Mesendoderm (in vitro differentiated cells): ENCODE data around the gene DNM3.
A peak's percentile ranks its signal among the peaks of the same experiment; 100 is the strongest.

Experiments used
- DNase-seq: peaks from one replicate; pipeline ENCODE4 v3.0.0; 2013
- H2AK5ac ChIP-seq: 2 replicates; pipeline ENCODE4 v1.6.1; 2013; ENCODE audit warnings: low read length, inconsistent platforms
- H2BK120ac ChIP-seq: 2 replicates; pipeline ENCODE4 v1.6.1; 2013; ENCODE audit warnings: low read depth, mild to moderate bottlenecking, low read length, moderate library complexity, mixed read lengths
- H2BK15ac ChIP-seq: replicated peaks from 2 replicates; pipeline ENCODE4 v1.6.1; 2013; ENCODE audit warnings: low read depth, mild to moderate bottlenecking, moderate library complexity
- H2BK5ac ChIP-seq: 2 replicates; pipeline ENCODE4 v1.6.1; 2013; ENCODE audit warnings: low read length, inconsistent platforms
- H3K18ac ChIP-seq: 2 replicates; pipeline ENCODE4 v1.6.1; 2013; ENCODE audit warnings: mild to moderate bottlenecking, low read length, mixed read lengths
- H3K23ac ChIP-seq: one replicate; pipeline ENCODE4 v1.6.1; 2013; ENCODE audit warnings: low read length
- H3K27ac ChIP-seq: 2 replicates; pipeline ENCODE4 v1.5.1; 2013; ENCODE audit warnings: low read depth, mild to moderate bottlenecking, inconsistent platforms, low read length, moderate library complexity
- H3K27me3 ChIP-seq: 2 replicates; pipeline ENCODE4 v1.6.1; 2013; ENCODE audit warnings: low read length, control low read depth, mild to moderate bottlenecking, inconsistent platforms; ENCODE audit not compliant: insufficient read depth, poor library complexity
- H3K36me3 ChIP-seq: 2 replicates; pipeline ENCODE4 v1.6.1; 2013; ENCODE audit warnings: low read length, inconsistent platforms; ENCODE audit not compliant: control insufficient read depth, insufficient read depth
- H3K4ac ChIP-seq: one replicate; pipeline ENCODE4 v1.6.1; 2013; ENCODE audit warnings: low read depth, mild to moderate bottlenecking, low read length, moderate library complexity
- H3K4me1 ChIP-seq: 2 replicates; pipeline ENCODE4 v1.6.1; 2013; ENCODE audit warnings: low read depth, low read length, inconsistent platforms; ENCODE audit not compliant: control insufficient read depth
- H3K4me2 ChIP-seq: 2 replicates; pipeline ENCODE4 v1.6.1; 2013; ENCODE audit warnings: low read length
- H3K4me3 ChIP-seq: 2 replicates; pipeline ENCODE4 v1.5.1; 2013; ENCODE audit warnings: mild to moderate bottlenecking, low read length
- H3K56ac ChIP-seq: one replicate; pipeline ENCODE4 v1.6.1; 2013; ENCODE audit warnings: low read length
- H3K79me1 ChIP-seq: 2 replicates; pipeline ENCODE4 v1.6.1; 2013; ENCODE audit warnings: low read length, inconsistent platforms
- H3K79me2 ChIP-seq: 2 replicates; pipeline ENCODE4 v1.6.1; 2013; ENCODE audit warnings: mild to moderate bottlenecking, low read length; ENCODE audit not compliant: control insufficient read depth, insufficient read depth
- H3K9ac ChIP-seq: 2 replicates; pipeline ENCODE4 v1.6.1; 2013; ENCODE audit warnings: low read length, inconsistent platforms
- H4K5ac ChIP-seq: one replicate; pipeline ENCODE4 v1.6.1; 2013; ENCODE audit warnings: low read length
- H4K8ac ChIP-seq: one replicate; pipeline ENCODE4 v1.6.1; 2013; ENCODE audit warnings: low read depth, mild to moderate bottlenecking, control low read depth, low read length, moderate library complexity
- WGBS: extraction: QIAGEN DNeasy Blood & Tissue Kit; methylation state at CpG from one replicate; pipeline ENCODE4 v1.1.7; 2013; ENCODE audit warnings: low lambda C conversion rate, missing lambda C conversion rate; ENCODE audit not compliant: insufficient coverage; ENCODE audit errors: extremely low coverage; 5-methylcytosine and 5-hydroxymethylcytosine counted together

The DNM3 gene

GRCh38 chr1:172398970-172399755 is 557.9 kb downstream of the DNM3 start:
- Histone ChIP-seq H3K4me1 (peaks cover 2% of the 10 kb centered on the region), H3K4ac (no peak overlapping the region), H4K8ac (no peak overlapping the region), H3K4me3 (no peak overlapping the region), H3K23ac (no peak overlapping the region), H3K9ac (peak overlapping the region; percentile 54), H2AK5ac (no peak overlapping the region), H2BK5ac (no peak overlapping the region), H3K79me2 (no peaks in the 10 kb centered on the region), H3K4me2 (no peak overlapping the region), H3K36me3 (no peaks in the 10 kb centered on the region), H3K79me1 (no peaks in the 10 kb centered on the region), H3K56ac (peak overlapping the region; percentile 69), H3K27me3 (no peaks in the 10 kb centered on the region), H4K5ac (peak overlapping the region; percentile 79), H3K18ac (no peak overlapping the region), H3K27ac (no peak overlapping the region), H2BK15ac (no peak overlapping the region), H2BK120ac (no peak overlapping the region)
- no CpG with 5 or more reads among the region's 9 CpGs for WGBS
- DNase-seq = peak; percentile 56

GRCh38 chr1:172399756-172400721 is 558.7 kb downstream of the DNM3 start:
- Histone ChIP-seq H3K23ac (no peak overlapping the region), H4K8ac (no peak overlapping the region), H3K4ac (no peak overlapping the region), H3K27me3 (no peaks in the 10 kb centered on the region), H3K9ac (peak overlapping the region; percentile 22), H2AK5ac (no peak overlapping the region), H4K5ac (no peak overlapping the region), H3K56ac (peak overlapping the region; percentile 52), H3K4me3 (no peak overlapping the region), H3K79me1 (no peaks in the 10 kb centered on the region), H2BK15ac (no peak overlapping the region), H2BK5ac (no peak overlapping the region), H3K4me2 (no peak overlapping the region), H3K27ac (no peak overlapping the region), H3K36me3 (no peaks in the 10 kb centered on the region), H3K79me2 (no peaks in the 10 kb centered on the region), H3K18ac (no peak overlapping the region), H2BK120ac (no peak overlapping the region), H3K4me1 (no peaks in the 10 kb centered on the region)
- WGBS = no CpG with 5 or more reads among the region's 6 CpGs
- DNase-seq = peak; percentile 29

DNA sequence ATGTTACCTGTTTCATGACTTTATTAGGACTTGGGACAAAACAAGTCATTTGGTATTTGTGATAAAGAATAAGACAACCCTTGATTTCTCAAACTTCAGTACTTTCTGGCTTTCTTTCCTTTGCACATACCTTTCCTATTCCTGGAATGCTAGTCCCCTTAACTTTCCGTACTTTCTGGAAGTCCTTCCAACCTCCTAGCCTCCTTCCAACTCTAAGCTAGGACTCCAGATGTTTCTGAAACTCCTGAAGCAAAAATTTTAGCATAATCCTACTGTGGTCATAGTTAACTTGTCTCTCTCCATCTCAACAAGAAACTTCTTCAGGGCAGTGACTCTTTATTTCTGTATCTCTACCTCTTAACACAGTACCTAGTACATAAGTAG is 559.4 kb downstream of the DNM3 start:
- no peak overlapping the region for H3K4ac ChIP-seq
- no peaks in the 10 kb centered on the region for H3K27me3 ChIP-seq
- H3K18ac ChIP-seq = no peak overlapping the region
- no peak overlapping the region for H3K4me2 ChIP-seq
- H2BK5ac ChIP-seq = no peak overlapping the region
- H2BK15ac ChIP-seq = no peak overlapping the region
- H3K4me3 ChIP-seq = no peak overlapping the region
- no peaks in the 10 kb centered on the region for H3K79me1 ChIP-seq
- H3K9ac ChIP-seq = no peak overlapping the region
- WGBS = no CpG with 5 or more reads among the region's 1 CpG
- H4K8ac ChIP-seq = no peak overlapping the region
- H2BK120ac ChIP-seq = no peak overlapping the region
- no peaks in the 10 kb centered on the region for H3K4me1 ChIP-seq
- no peak overlapping the region for H4K5ac ChIP-seq
- no peaks in the 10 kb centered on the region for H3K36me3 ChIP-seq
- H3K56ac ChIP-seq = no peak overlapping the region
- H3K79me2 ChIP-seq = no peaks in the 10 kb centered on the region
- H2AK5ac ChIP-seq = no peak overlapping the region
- no peak for DNase-seq
- no peak overlapping the region for H3K23ac ChIP-seq
- no peak overlapping the region for H3K27ac ChIP-seq

DNA sequence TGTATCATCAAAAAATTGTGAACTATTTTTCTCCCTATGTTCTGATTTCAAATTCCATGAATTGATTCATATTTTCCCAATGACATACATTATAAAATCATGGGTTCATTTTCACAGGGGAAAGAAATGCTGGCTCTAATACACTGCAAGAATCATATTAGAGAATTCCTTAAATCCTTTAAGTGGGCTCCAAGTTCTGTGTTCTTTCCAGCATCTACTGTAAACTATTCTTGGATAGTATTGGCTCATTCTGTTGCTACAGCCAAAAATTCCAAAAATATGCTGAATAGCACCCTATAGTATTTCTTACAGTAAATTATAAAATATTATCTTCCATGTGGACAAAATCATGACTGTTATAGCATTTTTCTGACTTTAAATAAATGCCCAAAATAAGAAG is 560.2 kb downstream of the DNM3 start:
- H3K27me3 ChIP-seq = no peaks in the 10 kb centered on the region
- H2AK5ac ChIP-seq = no peak overlapping the region
- no peak overlapping the region for H2BK120ac ChIP-seq
- no peaks in the 10 kb centered on the region for H3K36me3 ChIP-seq
- no peaks in the 10 kb centered on the region for H3K4me1 ChIP-seq
- no peak overlapping the region for H4K8ac ChIP-seq
- H3K9ac ChIP-seq = no peak overlapping the region
- H3K79me1 ChIP-seq = no peaks in the 10 kb centered on the region
- H3K4me3 ChIP-seq = no peak overlapping the region
- H3K56ac ChIP-seq = no peak overlapping the region
- H3K79me2 ChIP-seq = no peaks in the 10 kb centered on the region
- no peak overlapping the region for H3K27ac ChIP-seq
- H2BK15ac ChIP-seq = no peak overlapping the region
- no peak for DNase-seq
- no peak overlapping the region for H3K4me2 ChIP-seq
- H2BK5ac ChIP-seq = no peak overlapping the region
- H3K4ac ChIP-seq = no peak overlapping the region
- H4K5ac ChIP-seq = no peak overlapping the region
- no peak overlapping the region for H3K18ac ChIP-seq
- H3K23ac ChIP-seq = no peak overlapping the region

- no peak overlapping the region for H2BK15ac ChIP-seq
- H3K4ac ChIP-seq = no peak overlapping the region
- no peak overlapping the region for H3K23ac ChIP-seq
- H3K27ac ChIP-seq = no peak overlapping the region
- no peak overlapping the region for H3K18ac ChIP-seq
- no CpG with 5 or more reads among the region's 5 CpGs for WGBS
- no peak overlapping the region for H2BK5ac ChIP-seq
- no peak overlapping the region for H2AK5ac ChIP-seq
- H3K9ac ChIP-seq = no peak overlapping the region
- no peaks in the 10 kb centered on the region for H3K79me2 ChIP-seq
- no peaks in the 10 kb centered on the region for H3K4me1 ChIP-seq
- no peak overlapping the region for H4K5ac ChIP-seq
- H3K56ac ChIP-seq = no peak overlapping the region
- no peaks in the 10 kb centered on the region for H3K79me1 ChIP-seq
- no peak overlapping the region for H2BK120ac ChIP-seq
- no peak overlapping the region for H3K4me2 ChIP-seq
- DNase-seq = peak; percentile 76
- no peak overlapping the region for H4K8ac ChIP-seq
- no peaks in the 10 kb centered on the region for H3K36me3 ChIP-seq
- H3K27me3 ChIP-seq = no peaks in the 10 kb centered on the region
- no peak overlapping the region for H3K4me3 ChIP-seq
Observed at GRCh38 chr1:172401892-172402291, 560.6 kb downstream of the DNM3 start.
